HCT116 (cell line): ENCODE data around the gene ETV4.

ENCODE experiments used
- REST ChIP-seq: IDR thresholded peaks from 2 replicates; pipeline ENCODE4 v1.6.1; 2012; ENCODE audit warnings: low read depth
- SRF ChIP-seq: IDR thresholded peaks from 2 replicates; pipeline ENCODE4 v1.6.1; 2012; ENCODE audit warnings: low read depth

GRCh38 chr17:43556292-43556691, 10.2 kb upstream of the ETV4 start:
- TF ChIP-seq SRF (no peak), REST (no peak)
